ENCODE data around the gene MTHFD1L.
A peak's percentile ranks its signal among the peaks of the same experiment; 100 is the strongest.

Gene MTHFD1L

GRCh38 chr6:150887978-150888563, 22.6 kb downstream of the MTHFD1L start:
- TF ChIP-seq ZNF70 (CRISPR knock-in tag; IDR thresholded peaks at IDR 0.05) (no peak), CSRNP3 (CRISPR knock-in tag; IDR thresholded peaks at IDR 0.05) (no peak), ZFP3 (CRISPR knock-in tag; IDR thresholded peaks at IDR 0.05) (no peak), TCF4 (CRISPR knock-in tag; IDR thresholded peaks at IDR 0.05; ENCODE audit: borderline replicate concordance) (no peak), RARB (CRISPR knock-in tag; IDR thresholded peaks at IDR 0.05) (no peak), PPARA (CRISPR knock-in tag; IDR thresholded peaks at IDR 0.05; ENCODE audit: borderline replicate concordance) (no peak), ESRRG (CRISPR knock-in tag; IDR thresholded peaks at IDR 0.05) (no peak), ZC3H10 (CRISPR knock-in tag; IDR thresholded peaks at IDR 0.05) (no peak)
- no peak for ATAC-seq

- TF ChIP-seq, protein P1, sequence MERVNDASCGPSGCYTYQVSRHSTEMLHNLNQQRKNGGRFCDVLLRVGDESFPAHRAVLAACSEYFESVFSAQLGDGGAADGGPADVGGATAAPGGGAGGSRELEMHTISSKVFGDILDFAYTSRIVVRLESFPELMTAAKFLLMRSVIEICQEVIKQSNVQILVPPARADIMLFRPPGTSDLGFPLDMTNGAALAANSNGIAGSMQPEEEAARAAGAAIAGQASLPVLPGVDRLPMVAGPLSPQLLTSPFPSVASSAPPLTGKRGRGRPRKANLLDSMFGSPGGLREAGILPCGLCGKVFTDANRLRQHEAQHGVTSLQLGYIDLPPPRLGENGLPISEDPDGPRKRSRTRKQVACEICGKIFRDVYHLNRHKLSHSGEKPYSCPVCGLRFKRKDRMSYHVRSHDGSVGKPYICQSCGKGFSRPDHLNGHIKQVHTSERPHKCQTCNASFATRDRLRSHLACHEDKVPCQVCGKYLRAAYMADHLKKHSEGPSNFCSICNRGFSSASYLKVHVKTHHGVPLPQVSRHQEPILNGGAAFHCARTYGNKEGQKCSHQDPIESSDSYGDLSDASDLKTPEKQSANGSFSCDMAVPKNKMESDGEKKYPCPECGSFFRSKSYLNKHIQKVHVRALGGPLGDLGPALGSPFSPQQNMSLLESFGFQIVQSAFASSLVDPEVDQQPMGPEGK (CRISPR knock-in tag; IDR thresholded peaks at IDR 0.05; ENCODE audit: borderline replicate concordance): no peak
- TF ChIP-seq ZNF565 (CRISPR knock-in tag; conservative IDR thresholded peaks at IDR 0.05; ENCODE audit: low read depth): no peak
- TF ChIP-seq TSHZ2 (CRISPR knock-in tag; IDR thresholded peaks at IDR 0.05): no peak
- TF ChIP-seq ZFP30 (CRISPR knock-in tag; IDR thresholded peaks at IDR 0.05): no peak
- TF ChIP-seq BACH2 (CRISPR knock-in tag; IDR thresholded peaks at IDR 0.05; ENCODE audit: borderline replicate concordance): no peak
- TF ChIP-seq, protein P2, sequence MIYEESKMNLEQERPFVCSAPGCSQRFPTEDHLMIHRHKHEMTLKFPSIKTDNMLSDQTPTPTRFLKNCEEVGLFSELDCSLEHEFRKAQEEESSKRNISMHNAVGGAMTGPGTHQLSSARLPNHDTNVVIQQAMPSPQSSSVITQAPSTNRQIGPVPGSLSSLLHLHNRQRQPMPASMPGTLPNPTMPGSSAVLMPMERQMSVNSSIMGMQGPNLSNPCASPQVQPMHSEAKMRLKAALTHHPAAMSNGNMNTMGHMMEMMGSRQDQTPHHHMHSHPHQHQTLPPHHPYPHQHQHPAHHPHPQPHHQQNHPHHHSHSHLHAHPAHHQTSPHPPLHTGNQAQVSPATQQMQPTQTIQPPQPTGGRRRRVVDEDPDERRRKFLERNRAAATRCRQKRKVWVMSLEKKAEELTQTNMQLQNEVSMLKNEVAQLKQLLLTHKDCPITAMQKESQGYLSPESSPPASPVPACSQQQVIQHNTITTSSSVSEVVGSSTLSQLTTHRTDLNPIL (CRISPR knock-in tag; IDR thresholded peaks at IDR 0.05; ENCODE audit: low read depth): no peak
- TF ChIP-seq ZFP3 (CRISPR knock-in tag; IDR thresholded peaks at IDR 0.05): no peak
- no peak for TF ChIP-seq OSR1 (CRISPR knock-in tag; IDR thresholded peaks at IDR 0.05)
- TF ChIP-seq POU6F1 (CRISPR knock-in tag; IDR thresholded peaks at IDR 0.05; ENCODE audit: borderline replicate concordance, low read depth): no peak
- TF ChIP-seq CSDC2 (CRISPR knock-in tag; IDR thresholded peaks at IDR 0.05): no peak
- TF ChIP-seq SNAI2 (CRISPR knock-in tag; IDR thresholded peaks at IDR 0.05): no peak
- no peak for TF ChIP-seq PPARA (CRISPR knock-in tag; IDR thresholded peaks at IDR 0.05; ENCODE audit: borderline replicate concordance)
- TF ChIP-seq CSRNP3 (CRISPR knock-in tag; IDR thresholded peaks at IDR 0.05): no peak
- no peak for ATAC-seq
These were observed 24.8 kb downstream of the MTHFD1L start for GRCh38 chr6:150890346-150890745.

DNA sequence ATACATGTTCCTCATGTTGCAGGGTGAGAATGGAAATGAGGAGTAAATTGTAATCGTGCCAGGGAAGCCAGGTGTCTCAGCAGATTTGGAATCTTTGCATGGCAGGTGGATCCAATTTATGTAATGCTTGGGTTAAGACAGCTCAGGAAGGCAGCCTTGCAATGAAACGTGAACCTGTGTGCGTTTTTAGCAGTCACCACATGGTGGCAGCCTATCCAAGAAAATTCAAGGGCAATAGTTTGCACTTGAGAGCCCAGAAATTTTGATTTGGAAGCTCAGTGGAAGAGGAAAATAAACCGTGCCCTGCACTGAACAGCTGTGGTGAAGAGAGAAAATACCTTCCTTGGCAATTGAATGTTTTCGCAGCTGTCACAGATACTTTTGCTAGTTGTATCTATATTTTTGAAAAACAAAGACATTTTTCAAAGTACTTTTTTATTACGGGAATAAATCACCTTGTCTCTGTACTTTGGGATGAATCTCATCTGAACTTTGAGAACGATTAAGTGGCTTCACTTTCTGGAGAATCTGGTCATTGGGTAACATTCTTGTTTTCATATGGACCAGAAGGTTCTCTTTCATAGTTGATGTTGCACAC, 26.5 kb downstream of the MTHFD1L start:
- TF ChIP-seq ARNTL (CRISPR knock-in tag; IDR thresholded peaks at IDR 0.05; ENCODE audit: borderline replicate concordance, low read depth) (no peak), BACH2 (CRISPR knock-in tag; IDR thresholded peaks at IDR 0.05; ENCODE audit: borderline replicate concordance) (no peak), TSHZ2 (CRISPR knock-in tag; IDR thresholded peaks at IDR 0.05) (no peak)
- TF ChIP-seq, protein P1 (CRISPR knock-in tag; IDR thresholded peaks at IDR 0.05; ENCODE audit: borderline replicate concordance): no peak
- peak; percentile 87 for ATAC-seq

All from SK-N-SH treated with all-trans-retinoic acid at 6 μM for 48 hours (cell line).